HG02884 (cell line): Measurements from ENCODE around the gene HPX.

Experiments
- ATAC-seq: cut with Tn5 transposase; IDR thresholded peaks from one replicate; pipeline ENCODE4 v1.9.1; 2021; ENCODE audit warnings: mild to moderate bottlenecking, moderate library complexity; ENCODE audit not compliant: unreplicated experiment

The HPX gene

GRCh38 chr11:6440906-6441358 lies at the start of gene HPX:
HPX (minus strand) TSS chr11:6440987; CDS start chr11:6440963, 24 bp downstream.
- no peak for ATAC-seq

GRCh38 chr11:6489306-6489705 lies 48.5 kb upstream of the HPX start:
- no peak for ATAC-seq

GRCh38 chr11:6488821-6489220 lies 48.0 kb upstream of the HPX start:
- ATAC-seq, result no peak

- no peak for ATAC-seq
Measured at GRCh38 chr11:6488342-6488741, 47.6 kb upstream of the HPX start.

GRCh38 chr11:6486938-6487337 lies 46.2 kb upstream of the HPX start:
- no peak for ATAC-seq

- ATAC-seq, result no peak
Measured at GRCh38 chr11:6486256-6486655, 45.5 kb upstream of the HPX start.

GRCh38 chr11:6485661-6486060 lies 44.9 kb upstream of the HPX start:
- no peak for ATAC-seq

GRCh38 chr11:6483015-6483414 lies 42.2 kb upstream of the HPX start:
- ATAC-seq, result no peak

- ATAC-seq, result no peak
Measured at GRCh38 chr11:6482441-6482840, 41.7 kb upstream of the HPX start.

GRCh38 chr11:6481924-6482275 lies 41.1 kb upstream of the HPX start:
- no peak for ATAC-seq

GRCh38 chr11:6481012-6481923 lies 40.5 kb upstream of the HPX start, which contains the start of the genes ARFIP2 and TIMM10B:
ARFIP2 (minus strand) TSS chr11:6481331; CDS start chr11:6480421, 910 bp downstream.
TIMM10B (plus strand) TSS chr11:6481501; CDS start chr11:6481517, 16 bp downstream.
- ATAC-seq, result peak; percentile 99

- ATAC-seq, result no peak
Measured at GRCh38 chr11:6480299-6480914, 39.6 kb upstream of the HPX start.

GRCh38 chr11:6476571-6476970 lies 35.8 kb upstream of the HPX start:
- no peak for ATAC-seq

- ATAC-seq, result no peak
Measured at GRCh38 chr11:6475936-6476335, 35.1 kb upstream of the HPX start.

GRCh38 chr11:6474806-6475500 lies 34.2 kb upstream of the HPX start:
- no peak for ATAC-seq

- ATAC-seq, result no peak
Measured at GRCh38 chr11:6474413-6474792, 33.6 kb upstream of the HPX start.

GRCh38 chr11:6473451-6474412 lies 32.9 kb upstream of the HPX start, which contains the start of gene TRIM3:
TRIM3 (minus strand) TSS chr11:6473941; CDS start chr11:6465695, 8,246 bp downstream.
- peak; percentile 43 for ATAC-seq

GRCh38 chr11:6472934-6473333 lies 32.1 kb upstream of the HPX start:
- no peak for ATAC-seq

- ATAC-seq, result no peak
Measured at GRCh38 chr11:6469599-6469998, 28.8 kb upstream of the HPX start.
